HG02870 (cell line): Measurements from ENCODE around the gene IFT88.

ENCODE experiments used
- ATAC-seq: cut with Tn5 transposase; IDR thresholded peaks from one replicate; pipeline ENCODE4 v1.9.1; 2021; ENCODE audit warnings: mild to moderate bottlenecking, moderate library complexity; ENCODE audit not compliant: unreplicated experiment

Gene IFT88

GRCh38 chr13:20566898-20567874, at the start of gene IFT88:
Gene IFT88, plus strand, starts transcription at chr13:20567157. Its CDS starts 7,229 bp downstream, at chr13:20574386.
- peak; percentile 79 for ATAC-seq

GRCh38 chr13:20518660-20519100, 48.3 kb upstream of the IFT88 start:
- ATAC-seq: no peak

DNA sequence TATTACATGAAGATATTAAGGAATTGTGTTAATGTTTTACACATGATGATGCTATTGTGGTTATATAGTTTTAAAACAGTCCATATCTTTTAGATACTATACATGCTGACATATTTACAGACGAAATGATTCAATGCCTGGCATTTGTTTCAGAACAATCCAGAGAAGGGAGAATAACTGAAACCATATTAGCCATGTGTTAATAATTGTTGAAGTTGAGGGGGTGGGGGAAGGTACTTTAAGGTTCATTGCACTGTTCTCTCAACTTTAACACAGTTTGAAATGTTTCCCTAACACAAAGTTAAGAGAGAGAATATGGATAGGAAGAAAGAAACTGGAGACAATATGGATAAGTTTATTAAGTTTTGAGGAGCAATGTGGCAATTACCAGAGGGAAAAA, 47.1 kb upstream of the IFT88 start:
- no peak for ATAC-seq

GRCh38 chr13:20521364-20522115, 45.4 kb upstream of the IFT88 start:
- ATAC-seq: no peak

DNA sequence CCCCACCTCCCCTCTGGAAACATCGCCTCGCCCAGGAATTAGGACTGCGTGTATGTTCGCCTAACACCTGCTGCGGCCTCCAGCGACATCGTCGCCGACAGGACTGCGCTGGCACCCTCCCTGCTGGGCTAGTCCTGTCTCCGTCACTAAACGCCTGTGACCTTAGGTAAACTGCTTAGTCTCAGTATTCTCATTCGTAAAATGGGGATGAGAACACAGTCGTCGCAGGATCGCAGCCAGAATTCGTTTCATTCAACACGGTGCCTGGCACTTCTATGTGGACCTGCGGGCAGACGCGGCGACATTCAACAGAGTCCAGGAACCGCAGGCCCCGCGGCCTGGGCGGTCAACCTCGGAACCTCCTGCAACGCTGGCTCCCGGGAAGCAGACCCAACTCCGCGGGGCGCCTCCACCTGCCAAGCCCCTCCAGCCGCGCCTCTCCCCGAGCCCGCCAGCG, 41.8 kb upstream of the IFT88 start:
- peak; percentile 11 for ATAC-seq

GRCh38 chr13:20525601-20526544, 41.1 kb upstream of the IFT88 start, which contains the start of gene CRYL1:
Gene CRYL1, minus strand, starts transcription at chr13:20525857. Its CDS starts 63 bp downstream, at chr13:20525794.
- peak; percentile 60 for ATAC-seq

DNA sequence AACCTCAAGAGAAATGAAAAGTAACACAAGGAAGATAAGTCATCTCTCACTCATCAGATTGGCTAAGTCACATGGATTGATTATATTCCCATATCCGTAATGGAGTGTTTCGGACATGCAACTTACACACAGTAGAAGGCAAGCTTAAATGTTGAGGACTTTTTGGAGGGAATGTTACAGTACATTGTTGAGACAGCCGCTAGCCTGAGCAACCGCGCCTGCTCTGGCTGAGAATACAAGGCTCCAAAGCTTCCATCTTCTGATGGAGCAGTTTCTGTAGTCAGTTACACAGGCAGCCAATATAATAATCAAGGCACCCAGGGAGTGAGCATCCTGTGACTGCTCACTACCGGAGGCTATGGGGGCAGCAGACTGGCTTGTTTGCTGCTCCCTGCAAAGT, 40.3 kb upstream of the IFT88 start:
- ATAC-seq: no peak

- peak; percentile 52 for ATAC-seq
These were observed 38.5 kb upstream of the IFT88 start for GRCh38 chr13:20528452-20528851.

DNA sequence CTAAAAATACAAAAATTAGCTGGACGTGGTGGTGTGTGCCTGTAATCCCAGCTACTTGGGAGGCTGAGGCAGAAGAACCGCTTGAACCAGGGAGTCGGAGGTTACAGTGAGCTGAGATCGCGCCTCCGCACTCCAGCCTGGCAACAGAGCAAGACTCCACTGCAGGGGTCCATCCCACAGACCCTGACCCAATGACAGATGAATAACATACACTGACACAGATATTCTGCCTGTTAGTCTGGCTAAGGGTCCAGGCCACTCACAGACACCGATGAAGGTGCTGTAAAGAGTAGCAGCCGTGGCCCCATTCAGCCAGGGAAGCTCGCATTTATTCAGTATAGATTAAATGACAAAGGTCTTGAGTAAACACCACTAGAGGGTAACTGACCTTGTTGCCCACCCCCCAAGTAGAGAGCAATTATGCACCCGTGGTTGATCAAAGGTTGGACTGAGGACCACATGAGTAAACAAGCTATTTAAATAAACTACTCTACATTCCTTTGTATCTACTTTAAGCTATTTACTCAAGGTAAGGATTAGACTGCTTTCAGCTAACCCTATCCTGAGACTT, 32.8 kb upstream of the IFT88 start:
- no peak for ATAC-seq

DNA sequence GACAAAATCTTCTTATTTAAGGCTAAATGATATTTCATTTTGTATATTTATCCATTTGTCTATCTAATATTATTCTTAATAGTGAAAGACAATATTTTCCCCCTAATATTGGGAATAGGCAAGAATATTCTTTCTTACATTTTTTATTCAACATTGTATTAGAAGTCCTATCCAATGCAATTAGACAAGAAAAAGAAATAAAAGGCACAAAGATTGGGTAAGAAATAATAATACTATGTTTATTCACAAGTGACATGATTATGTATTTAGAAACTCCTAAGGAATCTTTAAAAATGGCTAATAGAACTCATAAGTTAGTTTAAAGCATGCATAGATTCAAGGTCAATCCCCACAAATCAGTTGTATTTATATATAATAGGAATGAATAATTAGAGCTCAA, 30.0 kb upstream of the IFT88 start:
- no peak for ATAC-seq

- ATAC-seq: no peak
These were observed 22.6 kb upstream of the IFT88 start for GRCh38 chr13:20544201-20544923.

DNA sequence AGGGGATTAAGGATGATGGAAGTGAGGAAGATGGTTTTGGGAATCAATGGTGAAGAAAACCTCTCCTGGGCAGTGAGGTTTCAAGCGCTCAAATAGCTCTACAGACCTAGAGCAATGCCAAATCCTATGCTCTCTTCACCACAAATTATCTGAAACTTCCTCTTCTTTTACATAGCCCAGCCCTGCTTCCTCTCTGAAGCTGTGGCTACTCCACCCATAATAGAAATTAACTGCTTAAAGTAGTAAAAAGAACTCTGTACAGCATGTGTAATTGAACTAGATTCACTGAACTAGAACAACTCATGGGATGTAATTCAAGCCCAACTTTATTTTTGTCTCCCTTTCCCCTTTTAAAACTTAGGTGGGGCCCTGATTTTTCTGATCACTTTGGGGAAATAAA, 20.4 kb upstream of the IFT88 start:
- ATAC-seq: no peak

- no peak for ATAC-seq
These were observed 19.5 kb upstream of the IFT88 start for GRCh38 chr13:20547479-20547908.

DNA sequence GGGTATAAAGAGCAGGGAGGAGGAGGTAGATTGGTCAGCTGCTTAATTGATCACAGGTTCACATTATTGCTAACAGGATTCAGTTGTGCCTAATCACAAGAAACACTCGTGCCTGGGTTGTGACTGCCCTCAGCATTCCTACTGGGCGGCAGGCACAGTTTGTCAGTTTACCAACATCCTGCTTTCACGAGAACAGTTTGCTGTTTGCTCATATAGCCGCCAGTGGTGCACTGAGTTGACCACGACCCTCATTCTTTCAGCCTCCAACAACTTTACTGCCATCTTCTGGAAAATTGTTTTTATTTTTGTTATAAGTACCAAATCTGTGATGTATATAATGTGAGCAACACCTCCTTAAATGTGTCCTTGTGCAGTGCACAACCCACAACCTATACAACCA, 16.2 kb upstream of the IFT88 start:
- ATAC-seq: no peak

DNA sequence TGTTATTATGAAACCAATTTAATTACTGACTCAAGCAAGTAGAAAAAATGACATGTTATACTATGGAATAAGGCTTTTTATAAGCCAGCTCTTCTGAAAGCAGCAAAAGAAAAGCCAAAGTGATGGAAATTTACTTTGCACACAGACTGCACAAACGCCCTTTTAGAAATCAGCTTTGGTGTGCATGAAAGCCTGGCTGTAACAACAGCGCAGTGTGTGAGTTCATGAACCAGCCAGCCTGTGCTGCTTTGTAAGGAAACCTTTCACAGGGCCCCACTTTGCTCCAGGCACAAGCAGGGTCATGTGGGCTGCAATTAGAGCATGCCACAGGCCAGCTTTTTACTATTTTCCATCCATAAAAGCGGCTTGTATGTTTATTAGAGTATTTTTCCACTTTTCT, 13.6 kb upstream of the IFT88 start:
- ATAC-seq: no peak

GRCh38 chr13:20558982-20559381, 8.0 kb upstream of the IFT88 start:
- ATAC-seq: no peak

- ATAC-seq: no peak
These were observed 7.1 kb upstream of the IFT88 start for GRCh38 chr13:20559659-20560356.

- ATAC-seq: no peak
These were observed 5.2 kb upstream of the IFT88 start for GRCh38 chr13:20561741-20562140.
